WTC11 (cell line): ENCODE results near the gene ADAMTS2. TPM values are rescaled to one million over a fixed set of nuclear protein-coding genes. Genes with fewer than 3 reads are reported as not detected.

Source experiments
- ATAC-seq: fragments of 200-7000 bp; cut with Tn5 transposase; 2 replicates; pipeline ENCODE4 v1.10.0; 2021; ENCODE audit warnings: mild to moderate bottlenecking, moderate library complexity
- CTCF ChIA-PET: fragments of 300-600 bp; sonication (Branson Sonifier 250); formaldehyde crosslinking; loops from one replicate; lab custom pipeline; 2021; ENCODE audit warnings: antibody characterized with exemption; lab: Charles Lee
- POLR2A ChIA-PET: fragments of 350-600 bp; sonication (Branson Sonifier 250); formaldehyde crosslinking; loops from one replicate; lab custom pipeline; 2021; ENCODE audit warnings: antibody characterized with exemption; lab: Charles Lee
- DNase-seq: peaks from one replicate; pipeline ENCODE4 v3.0.0; 2021; ENCODE audit warnings: low spot score
- H3K27ac Mint-ChIP-seq: 2 replicates; pipeline ENCODE4 v1.8.0; 2021; ENCODE audit warnings: mixed read lengths
- H3K27me3 Mint-ChIP-seq: 2 replicates; pipeline ENCODE4 v1.8.0; 2021; ENCODE audit warnings: low read depth, mild to moderate bottlenecking, moderate library complexity, mixed read lengths
- H3K36me3 Mint-ChIP-seq: 2 replicates; pipeline ENCODE4 v1.8.0; 2021; ENCODE audit warnings: mixed read lengths
- H3K4me1 Mint-ChIP-seq: 2 replicates; pipeline ENCODE4 v1.8.0; 2022; ENCODE audit warnings: mixed read lengths
- H3K4me3 Mint-ChIP-seq: 2 replicates; pipeline ENCODE4 v1.8.0; 2021; ENCODE audit warnings: mild to moderate bottlenecking, moderate library complexity, mixed read lengths
- H3K9me3 Mint-ChIP-seq: 2 replicates; pipeline ENCODE4 v1.8.0; 2021; ENCODE audit warnings: mixed read lengths
- AFF4 ChIP-seq: sonication (generic); formaldehyde crosslinking; IDR thresholded peaks from 2 replicates; pipeline ENCODE4 v1.8.1; 2023; ENCODE audit warnings: mild to moderate bottlenecking, missing genetic modification reagents, borderline replicate concordance
- AR ChIP-seq: fragments of 250-450 bp; sonication (Bioruptor Pico); IDR thresholded peaks from 2 replicates; pipeline ENCODE4 v1.9.0; 2021; ENCODE audit warnings: mild to moderate bottlenecking
- ATF3 ChIP-seq: sonication (generic); formaldehyde crosslinking; conservative IDR thresholded peaks from 2 replicates; pipeline ENCODE4 v1.8.1; 2022; ENCODE audit warnings: mild to moderate bottlenecking, missing genetic modification reagents
- CDX4 ChIP-seq: fragments of 250-450 bp; sonication (Bioruptor Pico); IDR thresholded peaks from 2 replicates; pipeline ENCODE4 v1.9.0; 2021; ENCODE audit warnings: moderate library complexity, mild to moderate bottlenecking, inconsistent platforms, borderline replicate concordance
- E2F5 ChIP-seq: sonication (generic); formaldehyde crosslinking; IDR thresholded peaks from 2 replicates; pipeline ENCODE4 v1.8.1; 2022; ENCODE audit warnings: mild to moderate bottlenecking, moderate library complexity, missing genetic modification reagents
- FOXK1 ChIP-seq: sonication (generic); formaldehyde crosslinking; IDR thresholded peaks from 2 replicates; pipeline ENCODE4 v1.8.0; 2022; ENCODE audit warnings: mild to moderate bottlenecking, moderate library complexity, missing genetic modification reagents
- GABPB1 ChIP-seq: sonication (generic); formaldehyde crosslinking; IDR thresholded peaks from 2 replicates; pipeline ENCODE4 v1.8.1; 2023; ENCODE audit warnings: mild to moderate bottlenecking, missing genetic modification reagents
- NFATC4 ChIP-seq: fragments of 250-450 bp; sonication (Bioruptor Pico); IDR thresholded peaks from 2 replicates; pipeline ENCODE4 v1.9.0; 2021; ENCODE audit warnings: mild to moderate bottlenecking
- NR2C2 ChIP-seq: sonication (generic); formaldehyde crosslinking; IDR thresholded peaks from 2 replicates; pipeline ENCODE4 v1.8.0; 2022; ENCODE audit warnings: mild to moderate bottlenecking, missing genetic modification reagents
- NR3C1 ChIP-seq: sonication (generic); formaldehyde crosslinking; conservative IDR thresholded peaks from 2 replicates; pipeline ENCODE4 v1.8.1; 2023; ENCODE audit warnings: low read depth, mild to moderate bottlenecking, missing genetic modification reagents
- TEAD4 ChIP-seq: sonication (generic); formaldehyde crosslinking; IDR thresholded peaks from 2 replicates; pipeline ENCODE4 v1.8.0; 2022; ENCODE audit warnings: mild to moderate bottlenecking, missing genetic modification reagents
- USF1 ChIP-seq: sonication (generic); formaldehyde crosslinking; IDR thresholded peaks from 2 replicates; pipeline ENCODE4 v1.8.0; 2022; ENCODE audit warnings: mild to moderate bottlenecking, missing genetic modification reagents
- ZNF512 ChIP-seq: sonication (generic); formaldehyde crosslinking; IDR thresholded peaks from 2 replicates; pipeline ENCODE4 v1.8.1; 2022; ENCODE audit warnings: missing genetic modification reagents, borderline replicate concordance
- total RNA-seq: library from RNA; stranded (reverse); gene quantifications from 3 replicates; pipeline ENCODE4 v1.2.3, GENCODE V29; 2021

The ADAMTS2 gene
- total RNA-seq, 1 experiment from 2014 or later = 11.2 TPM

- POLR2A ChIA-PET = no interaction called here
- Mint-ChIP-seq H3K9me3 (no peaks in the 10 kb centered on the region), H3K27ac (no peak overlapping the region), H3K4me3 (no peak overlapping the region), H3K27me3 (no peaks in the 10 kb centered on the region; the same call in 1 of the 2 replicates), H3K36me3 (no peaks in the 10 kb centered on the region), H3K4me1 (peaks cover 10% of the 10 kb centered on the region)
- no peak for TF ChIP-seq AFF4 (CRISPR knock-in tag)
- ATAC-seq (no peak), DNase-seq (peak; percentile 6)
- CTCF ChIA-PET = interaction anchor here (1.6 kb wide), 1 partner anchor 68 kb away, joined by 4 read pairs; no protein-coding TSS in a partner anchor
These were observed 151.5 kb downstream of the ADAMTS2 start for GRCh38 chr5:179193746-179194145.

- DNase-seq = peak; percentile 8
- POLR2A ChIA-PET = interaction anchor here (0.6 kb wide), 1 partner anchor 313 kb away, joined by 4 read pairs; no protein-coding TSS in a partner anchor
- no peak for ATAC-seq
- no peak overlapping the region for H3K4me3 Mint-ChIP-seq
- no peaks in the 10 kb centered on the region for H3K9me3 Mint-ChIP-seq
- H3K27me3 Mint-ChIP-seq = no peaks in the 10 kb centered on the region; the same call in 1 of the 2 replicates
- H3K36me3 Mint-ChIP-seq = no peaks in the 10 kb centered on the region
- peaks cover 17% of the 10 kb centered on the region for H3K4me1 Mint-ChIP-seq
- no peak for TF ChIP-seq ATF3 (CRISPR knock-in tag)
- TF ChIP-seq ZNF512 (CRISPR knock-in tag) = no peak
- TF ChIP-seq AR (CRISPR knock-in tag) = no peak
- no peak for TF ChIP-seq NR2C2 (CRISPR knock-in tag)
- TF ChIP-seq NFATC4 = no peak
- TF ChIP-seq FOXK1 (CRISPR knock-in tag) = no peak
- no peak for TF ChIP-seq USF1
- TF ChIP-seq, all 79 proteins: peak for 0
- no peak overlapping the region for H3K27ac Mint-ChIP-seq
- CTCF ChIA-PET = no interaction called here
These were observed 152.3 kb downstream of the ADAMTS2 start for GRCh38 chr5:179192891-179193470.

- DNase-seq (peak; percentile 10), ATAC-seq (no peak)
- ChIA-PET POLR2A (interaction anchor here (0.6 kb wide), 1 partner anchor 312 kb away, joined by 4 read pairs; no protein-coding TSS in a partner anchor), CTCF (interaction anchor here (1.3 kb wide), 1 partner anchor 72 kb away, joined by 3 read pairs; no protein-coding TSS in a partner anchor)
- H3K4me3 Mint-ChIP-seq = no peak overlapping the region
- H3K9me3 Mint-ChIP-seq = no peaks in the 10 kb centered on the region
- no peaks in the 10 kb centered on the region for H3K36me3 Mint-ChIP-seq
- H3K27ac Mint-ChIP-seq = no peak overlapping the region
- peaks cover 24% of the 10 kb centered on the region for H3K4me1 Mint-ChIP-seq
- H3K27me3 Mint-ChIP-seq = no peaks in the 10 kb centered on the region; the same call in 1 of the 2 replicates
- no peak for TF ChIP-seq ATF3 (CRISPR knock-in tag)
- no peak for TF ChIP-seq NR3C1 (CRISPR knock-in tag)
- TF ChIP-seq E2F5 (CRISPR knock-in tag) = no peak
- no peak for TF ChIP-seq AR (CRISPR knock-in tag)
- no peak for TF ChIP-seq CDX4
- no peak for TF ChIP-seq GABPB1 (CRISPR knock-in tag)
- no peak for TF ChIP-seq TEAD4 (CRISPR knock-in tag)
These were observed 152.9 kb downstream of the ADAMTS2 start for GRCh38 chr5:179192185-179192890.
